GM23338 (cell line): ENCODE measurements around the gene MAFF. TPM values are rescaled to one million over a fixed set of nuclear protein-coding genes. Genes with fewer than 3 reads are reported as not detected.

Source experiments
- ATAC-seq: fragments of 200-7000 bp; cut with Tn5 transposase; 3 replicates; pipeline ENCODE4 v1.9.1; 2020
- DNase-seq: peaks from one replicate; pipeline ENCODE4 v3.0.0-alpha.2; 2015; ENCODE audit warnings: low spot score
- H2AFZ ChIP-seq: fragments of 200-600 bp; sonication (generic); 2 replicates; pipeline ENCODE4 v1.8.0; 2016; ENCODE audit warnings: antibody characterized with exemption, mild to moderate bottlenecking, moderate library complexity
- H3F3A ChIP-seq: fragments of 200-600 bp; sonication (generic); replicated peaks from 2 replicates; pipeline ENCODE4 v1.8.0; 2017; ENCODE audit warnings: antibody characterized with exemption, mixed run types, low read depth
- H3K27ac ChIP-seq: fragments of 200-600 bp; sonication (generic); 2 replicates; pipeline ENCODE4 v1.6.1; 2016; ENCODE audit warnings: low read depth
- H3K27me3 ChIP-seq: fragments of 200-600 bp; sonication (generic); 2 replicates; pipeline ENCODE4 v1.8.0; 2016; ENCODE audit warnings: mild to moderate bottlenecking, mixed run types, moderate library complexity; ENCODE audit not compliant: insufficient read depth
- H3K36me3 ChIP-seq: fragments of 200-600 bp; sonication (generic); 2 replicates; pipeline ENCODE4 v1.8.0; 2016; ENCODE audit warnings: mild to moderate bottlenecking; ENCODE audit not compliant: insufficient read depth
- H3K4me1 ChIP-seq: fragments of 200-600 bp; sonication (generic); 2 replicates; pipeline ENCODE4 v1.8.0; 2016; ENCODE audit warnings: mild to moderate bottlenecking, moderate library complexity; ENCODE audit not compliant: insufficient read depth
- H3K4me2 ChIP-seq: fragments of 200-600 bp; sonication (generic); 2 replicates; pipeline ENCODE4 v1.7.1; 2017; ENCODE audit warnings: mixed run types
- H3K4me3 ChIP-seq: fragments of 200-600 bp; sonication (generic); 2 replicates; pipeline ENCODE4 v1.6.1; 2016; ENCODE audit warnings: mixed run types
- H3K79me2 ChIP-seq: fragments of 200-600 bp; sonication (generic); replicated peaks from 2 replicates; pipeline ENCODE4 v1.8.0; 2017; ENCODE audit warnings: mild to moderate bottlenecking; ENCODE audit not compliant: insufficient read depth
- H3K9me2 ChIP-seq: fragments of 200-600 bp; sonication (generic); 2 replicates; pipeline ENCODE4 v1.8.0; 2017; ENCODE audit not compliant: insufficient read depth
- H4K20me1 ChIP-seq: fragments of 200-600 bp; sonication (generic); replicated peaks from 2 replicates; pipeline ENCODE4 v1.8.0; 2017; ENCODE audit warnings: mild to moderate bottlenecking; ENCODE audit not compliant: insufficient read depth
- H3K27ac Mint-ChIP-seq: 2 replicates; pipeline ENCODE4 v1.8.0; 2020; ENCODE audit warnings: inconsistent platforms, mild to moderate bottlenecking, moderate library complexity, mixed read lengths
- H3K27me3 Mint-ChIP-seq: 3 replicates; pipeline ENCODE4 v1.8.0; 2022; ENCODE audit warnings: low read depth, mild to moderate bottlenecking, moderate library complexity, mixed read lengths, inconsistent platforms; ENCODE audit not compliant: insufficient read depth, poor library complexity
- H3K36me3 Mint-ChIP-seq: 3 replicates; pipeline ENCODE4 v1.8.0; 2021; ENCODE audit warnings: low read depth, mild to moderate bottlenecking, inconsistent platforms, moderate library complexity, mixed read lengths
- H3K4me1 Mint-ChIP-seq: 3 replicates; pipeline ENCODE4 v1.8.0; 2020; ENCODE audit warnings: mild to moderate bottlenecking, inconsistent platforms, mixed read lengths
- H3K4me3 Mint-ChIP-seq: 3 replicates; pipeline ENCODE4 v1.8.0; 2021; ENCODE audit warnings: moderate library complexity, mild to moderate bottlenecking, inconsistent platforms, mixed read lengths
- H3K9me3 Mint-ChIP-seq: 3 replicates; pipeline ENCODE4 v1.8.0; 2020; ENCODE audit warnings: moderate library complexity, mild to moderate bottlenecking, inconsistent platforms, mixed read lengths
- CREB1 ChIP-seq: fragments of 250-450 bp; sonication (Bioruptor Pico); IDR thresholded peaks from 2 replicates; pipeline ENCODE4 v1.5.0; 2020; ENCODE audit warnings: low read depth, mild to moderate bottlenecking, moderate library complexity
- EZH2phosphoT487 ChIP-seq: fragments of 200-600 bp; sonication (generic); IDR thresholded peaks from one replicate; pipeline ENCODE4 v1.8.1; 2018; ENCODE audit warnings: antibody characterized with exemption; ENCODE audit not compliant: unreplicated experiment
- JUNB ChIP-seq: IDR thresholded peaks from one replicate; pipeline ENCODE4 v1.6.1; 2016; ENCODE audit warnings: antibody characterized with exemption; ENCODE audit not compliant: unreplicated experiment
- NANOG ChIP-seq: IDR thresholded peaks from 2 replicates; pipeline ENCODE4 v1.6.1; 2016; ENCODE audit warnings: antibody characterized with exemption, borderline replicate concordance
- ZNF462 ChIP-seq: fragments of 250-450 bp; sonication (Bioruptor Pico); IDR thresholded peaks from 2 replicates; pipeline ENCODE4 v1.5.0; 2020; ENCODE audit warnings: mild to moderate bottlenecking, moderate library complexity
- polyA plus RNA-seq: library from polyadenylated mRNA; unstranded; fragments of >200 nt; fragmentation: Nextera tagmentation; extraction: Ambion mirVana; gene quantifications from 2 replicates; pipeline ENCODE4 v1.2.1, GENCODE V29; 2016
- total RNA-seq: library from RNA; depleted of rRNA; stranded (reverse); fragments of >200 nt; shearing (Covaris generic); gene quantifications from 2 replicates; pipeline ENCODE4 v1.2.3, GENCODE V29; 2014

Gene MAFF
- total and polyA plus RNA-seq, 2 experiments from 2014 or later: 2.2 to 8.9 TPM

DNA sequence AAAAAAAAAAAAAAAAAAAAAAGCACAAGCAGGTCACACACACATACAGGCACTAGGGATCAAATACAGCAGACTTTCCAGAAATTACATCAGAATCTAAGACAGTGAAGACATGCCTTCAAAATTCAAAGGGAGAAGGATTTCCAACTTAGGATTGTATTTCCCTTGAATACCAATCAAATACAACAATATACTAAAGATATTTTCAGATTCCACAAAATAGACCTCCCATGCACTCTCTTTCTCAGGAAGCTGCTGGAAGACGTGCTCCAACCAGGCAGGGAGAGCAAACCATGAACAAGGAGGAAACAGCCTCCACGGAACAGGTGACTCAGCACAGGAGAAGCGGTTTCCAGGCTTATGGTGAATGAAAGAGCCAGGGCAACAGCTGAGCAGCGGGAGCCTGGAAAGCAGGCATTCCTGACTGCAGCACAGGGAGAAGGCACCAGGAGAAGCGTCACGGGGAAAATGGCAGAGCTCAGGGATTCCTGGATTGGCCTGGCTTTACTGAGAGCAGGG, 39.0 kb downstream of the MAFF start:
- no peaks in the 10 kb centered on the region for H3K27me3 ChIP-seq
- no peaks in the 10 kb centered on the region; the same call in 1 of the 2 replicates for H3K36me3 ChIP-seq
- Mint-ChIP-seq H3K4me3 (peak overlapping the region; percentile 5; the same call in 1 of the 3 replicates), H3K27ac (peak overlapping the region; percentile 97), H3K36me3 (peaks cover 15% of the 10 kb centered on the region), H3K27me3 (peaks cover 10% of the 10 kb centered on the region), H3K9me3 (no peaks in the 10 kb centered on the region), H3K4me1 (peaks cover 35% of the 10 kb centered on the region)
- DNase-seq (peak; percentile 86), ATAC-seq (peak; percentile 94)
- peak overlapping the region; percentile 37 for H3K27ac ChIP-seq
- H3F3A ChIP-seq: no peaks in the 10 kb centered on the region
- no peak overlapping the region for H3K4me2 ChIP-seq
- H3K79me2 ChIP-seq: no peaks in the 10 kb centered on the region
- H3K4me3 ChIP-seq: no peak overlapping the region
- no peaks in the 10 kb centered on the region for H4K20me1 ChIP-seq
- H2AFZ ChIP-seq: no peak overlapping the region
- no peaks in the 10 kb centered on the region for H3K9me2 ChIP-seq
- H3K4me1 ChIP-seq: 0 out of 2 replicates have a peak, but pooled peaks cover 2% of the 10 kb centered on the region
- TF ChIP-seq JUNB (no peak), EZH2phosphoT487 (no peak), CREB1 (CRISPR knock-in tag) (peak; percentile 68), ZNF462 (CRISPR knock-in tag) (peak; percentile 72; the same call in 1 of the 2 replicates), NANOG (no peak)
